ENCODE measurements around the gene FAM3C. TPM values are rescaled to one million over a fixed set of nuclear protein-coding genes. Genes with fewer than 3 reads are reported as not detected.

Gene FAM3C
- polyA plus RNA-seq, 1 experiment: 48.7 TPM

GRCh38 chr7:121420976-121421375 lies 24.9 kb upstream of the FAM3C start:
- Histone ChIP-seq H3K4me3 (ENCODE audit: low read depth, low read length) (no peak overlapping the region), H3K27me3 (ENCODE audit: control insufficient read depth, insufficient read depth, low read length) (no peaks in the 10 kb centered on the region), H3K9me3 (ENCODE audit: control insufficient read depth, insufficient read depth, low read length) (no peaks in the 10 kb centered on the region; the same call in 1 of the 2 replicates), H3K27ac (ENCODE audit: low read depth, low read length) (no peak overlapping the region)
- POLR2A ChIA-PET: no interaction called here
- CTCF ChIA-PET: interaction anchor here (3.3 kb wide), 1 partner anchor 25 kb away, joined by 18 read pairs; the partner anchor contains the start of gene FAM3C
- TF ChIP-seq, protein P1, sequence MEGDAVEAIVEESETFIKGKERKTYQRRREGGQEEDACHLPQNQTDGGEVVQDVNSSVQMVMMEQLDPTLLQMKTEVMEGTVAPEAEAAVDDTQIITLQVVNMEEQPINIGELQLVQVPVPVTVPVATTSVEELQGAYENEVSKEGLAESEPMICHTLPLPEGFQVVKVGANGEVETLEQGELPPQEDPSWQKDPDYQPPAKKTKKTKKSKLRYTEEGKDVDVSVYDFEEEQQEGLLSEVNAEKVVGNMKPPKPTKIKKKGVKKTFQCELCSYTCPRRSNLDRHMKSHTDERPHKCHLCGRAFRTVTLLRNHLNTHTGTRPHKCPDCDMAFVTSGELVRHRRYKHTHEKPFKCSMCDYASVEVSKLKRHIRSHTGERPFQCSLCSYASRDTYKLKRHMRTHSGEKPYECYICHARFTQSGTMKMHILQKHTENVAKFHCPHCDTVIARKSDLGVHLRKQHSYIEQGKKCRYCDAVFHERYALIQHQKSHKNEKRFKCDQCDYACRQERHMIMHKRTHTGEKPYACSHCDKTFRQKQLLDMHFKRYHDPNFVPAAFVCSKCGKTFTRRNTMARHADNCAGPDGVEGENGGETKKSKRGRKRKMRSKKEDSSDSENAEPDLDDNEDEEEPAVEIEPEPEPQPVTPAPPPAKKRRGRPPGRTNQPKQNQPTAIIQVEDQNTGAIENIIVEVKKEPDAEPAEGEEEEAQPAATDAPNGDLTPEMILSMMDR (IDR thresholded peaks at IDR 0.05; ENCODE audit: low read depth, low read length): no peak
- DNase-seq (ENCODE audit: low read depth, low spot score): no peak

GRCh38 chr7:121419201-121420148 lies 23.4 kb upstream of the FAM3C start:
- ChIA-PET CTCF (interaction anchor here (3.3 kb wide), 1 partner anchor 23 kb away, joined by 18 read pairs; the partner anchor contains the start of gene FAM3C), POLR2A (no interaction called here)
- Histone ChIP-seq H3K9me3 (ENCODE audit: control insufficient read depth, insufficient read depth, low read length) (no peaks in the 10 kb centered on the region; the same call in 1 of the 2 replicates), H3K4me3 (ENCODE audit: low read depth, low read length) (no peak overlapping the region), H3K27me3 (ENCODE audit: control insufficient read depth, insufficient read depth, low read length) (peaks cover under 1% of the 10 kb centered on the region), H3K27ac (ENCODE audit: low read depth, low read length) (no peak overlapping the region)
- no peak for DNase-seq (ENCODE audit: low read depth, low spot score)
- TF ChIP-seq, protein P1 (IDR thresholded peaks at IDR 0.05; ENCODE audit: low read depth, low read length): no peak

- TF ChIP-seq, protein P1 (IDR thresholded peaks at IDR 0.05; ENCODE audit: low read depth, low read length): no peak
- Histone ChIP-seq H3K27me3 (ENCODE audit: control insufficient read depth, insufficient read depth, low read length) (peaks cover 3% of the 10 kb centered on the region), H3K27ac (ENCODE audit: low read depth, low read length) (no peak overlapping the region), H3K4me3 (ENCODE audit: low read depth, low read length) (no peak overlapping the region), H3K9me3 (ENCODE audit: control insufficient read depth, insufficient read depth, low read length) (no peaks in the 10 kb centered on the region; the same call in 1 of the 2 replicates)
- ChIA-PET CTCF (interaction anchor here (0.6 kb wide), 1 partner anchor 21 kb away, joined by 3 read pairs; the partner anchor contains the start of gene FAM3C), POLR2A (no interaction called here)
- DNase-seq (ENCODE audit: low read depth, low spot score): no peak
These were observed 20.4 kb upstream of the FAM3C start for GRCh38 chr7:121416533-121416932.

GRCh38 chr7:121414436-121414835 lies 18.3 kb upstream of the FAM3C start:
- POLR2A ChIA-PET: no interaction called here

More at GRCh38 chr7:121414436-121414835, 18.3 kb upstream of the FAM3C start:
- Histone ChIP-seq H3K9me3 (ENCODE audit: control insufficient read depth, insufficient read depth, low read length) (no peaks in the 10 kb centered on the region), H3K27ac (ENCODE audit: low read depth, low read length) (no peak overlapping the region), H3K4me3 (ENCODE audit: low read depth, low read length) (no peak overlapping the region), H3K27me3 (ENCODE audit: control insufficient read depth, insufficient read depth, low read length) (peaks cover 3% of the 10 kb centered on the region)
- CTCF ChIA-PET: no interaction called here
- TF ChIP-seq, protein P1 (IDR thresholded peaks at IDR 0.05; ENCODE audit: low read depth, low read length): no peak
- DNase-seq (ENCODE audit: low read depth, low spot score): no peak

Data from AG04450 (cell line).